GM18870 (cell line): ENCODE measurements around the gene CLPTM1L.

Source experiments
- ATAC-seq: cut with Tn5 transposase; IDR thresholded peaks from one replicate; pipeline ENCODE4 v1.9.1; 2021; ENCODE audit warnings: moderate library complexity; ENCODE audit not compliant: unreplicated experiment

Gene CLPTM1L

GRCh38 chr5:1344975-1345838 lies at the start of gene CLPTM1L:
Gene CLPTM1L (minus strand): TSS chr5:1345099. CDS start chr5:1344841, 258 bp downstream.
- no peak for ATAC-seq

- no peak for ATAC-seq
These were observed 48.9 kb upstream of the CLPTM1L start for GRCh38 chr5:1393571-1394501.

GRCh38 chr5:1392801-1393565 lies 48.1 kb upstream of the CLPTM1L start:
- no peak for ATAC-seq

- ATAC-seq, result no peak
These were observed 47.4 kb upstream of the CLPTM1L start for GRCh38 chr5:1392261-1392660.

GRCh38 chr5:1391691-1392090 lies 46.8 kb upstream of the CLPTM1L start:
- no peak for ATAC-seq

GRCh38 chr5:1390861-1391600 lies 46.1 kb upstream of the CLPTM1L start:
- no peak for ATAC-seq

GRCh38 chr5:1390333-1390732 lies 45.4 kb upstream of the CLPTM1L start:
- no peak for ATAC-seq

GRCh38 chr5:1388383-1388967 lies 43.6 kb upstream of the CLPTM1L start:
- ATAC-seq, result no peak

- no peak for ATAC-seq
These were observed 43.0 kb upstream of the CLPTM1L start for GRCh38 chr5:1387876-1388275.

GRCh38 chr5:1387059-1387755 lies 42.3 kb upstream of the CLPTM1L start:
- ATAC-seq, result no peak

- no peak for ATAC-seq
These were observed 41.4 kb upstream of the CLPTM1L start for GRCh38 chr5:1386274-1386717.

GRCh38 chr5:1385395-1386273 lies 40.7 kb upstream of the CLPTM1L start:
- no peak for ATAC-seq

GRCh38 chr5:1384521-1384920 lies 39.6 kb upstream of the CLPTM1L start:
- ATAC-seq, result no peak

GRCh38 chr5:1383886-1384401 lies 39.0 kb upstream of the CLPTM1L start:
- no peak for ATAC-seq

GRCh38 chr5:1383344-1383743 lies 38.4 kb upstream of the CLPTM1L start:
- no peak for ATAC-seq

GRCh38 chr5:1382248-1382700 lies 37.4 kb upstream of the CLPTM1L start:
- ATAC-seq, result no peak

GRCh38 chr5:1381370-1382247 lies 36.7 kb upstream of the CLPTM1L start:
- no peak for ATAC-seq
